ENCODE measurements around the gene CAMSAP3. TPM values are rescaled to one million over a fixed set of nuclear protein-coding genes. Genes with fewer than 3 reads are reported as not detected.
A peak's percentile ranks its signal among the peaks of the same experiment; 100 is the strongest.

Gene CAMSAP3
- total RNA-seq, 1 donor from 2014 or later, result 25.6 TPM

DNA sequence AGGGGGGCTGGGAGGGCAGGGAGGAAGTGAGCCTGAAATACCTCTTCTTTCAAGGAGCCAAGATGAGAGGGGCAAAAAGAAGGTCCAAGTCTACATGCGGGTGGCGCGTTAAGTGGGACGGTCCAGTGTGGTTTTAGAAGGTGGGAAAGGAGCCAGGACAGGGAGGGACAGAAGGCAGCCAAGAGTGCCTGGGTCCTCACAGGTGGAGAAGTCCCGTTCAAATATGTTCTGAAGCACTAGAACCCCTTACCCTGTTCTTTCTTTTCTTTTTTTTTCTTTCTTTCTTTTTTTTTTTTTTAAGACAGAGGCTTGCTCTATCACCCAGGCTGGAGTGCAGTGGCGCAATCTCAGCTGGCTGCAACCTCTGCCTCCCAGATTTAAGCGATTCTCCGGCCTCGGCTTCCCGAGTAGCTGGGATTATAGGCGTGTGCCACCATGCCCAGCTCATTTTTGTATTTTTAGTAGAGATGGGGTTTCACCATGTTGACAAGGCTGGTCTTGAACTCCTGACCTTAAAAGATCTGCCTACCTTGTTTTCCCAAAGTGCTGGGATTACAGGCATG, 7.4 kb downstream of the CAMSAP3 start:
- Histone ChIP-seq H3K27me3 (ENCODE audit: low read depth) (peaks cover 17% of the 10 kb centered on the region), H3K27ac (peak overlapping the region; percentile 38), H3K36me3 (peaks cover 7% of the 10 kb centered on the region), H3K4me3 (no peak overlapping the region), H3K9me3 (no peaks in the 10 kb centered on the region), H3K4me1 (no peaks in the 10 kb centered on the region)
- TF ChIP-seq, protein P1, sequence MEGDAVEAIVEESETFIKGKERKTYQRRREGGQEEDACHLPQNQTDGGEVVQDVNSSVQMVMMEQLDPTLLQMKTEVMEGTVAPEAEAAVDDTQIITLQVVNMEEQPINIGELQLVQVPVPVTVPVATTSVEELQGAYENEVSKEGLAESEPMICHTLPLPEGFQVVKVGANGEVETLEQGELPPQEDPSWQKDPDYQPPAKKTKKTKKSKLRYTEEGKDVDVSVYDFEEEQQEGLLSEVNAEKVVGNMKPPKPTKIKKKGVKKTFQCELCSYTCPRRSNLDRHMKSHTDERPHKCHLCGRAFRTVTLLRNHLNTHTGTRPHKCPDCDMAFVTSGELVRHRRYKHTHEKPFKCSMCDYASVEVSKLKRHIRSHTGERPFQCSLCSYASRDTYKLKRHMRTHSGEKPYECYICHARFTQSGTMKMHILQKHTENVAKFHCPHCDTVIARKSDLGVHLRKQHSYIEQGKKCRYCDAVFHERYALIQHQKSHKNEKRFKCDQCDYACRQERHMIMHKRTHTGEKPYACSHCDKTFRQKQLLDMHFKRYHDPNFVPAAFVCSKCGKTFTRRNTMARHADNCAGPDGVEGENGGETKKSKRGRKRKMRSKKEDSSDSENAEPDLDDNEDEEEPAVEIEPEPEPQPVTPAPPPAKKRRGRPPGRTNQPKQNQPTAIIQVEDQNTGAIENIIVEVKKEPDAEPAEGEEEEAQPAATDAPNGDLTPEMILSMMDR (IDR thresholded peaks at IDR 0.05), result no peak
- intact Hi-C loops (cut with DNase I), result no loop called here
- peak; percentile 3 to 23 for ATAC-seq
- DNase-seq, result no peak

DNA sequence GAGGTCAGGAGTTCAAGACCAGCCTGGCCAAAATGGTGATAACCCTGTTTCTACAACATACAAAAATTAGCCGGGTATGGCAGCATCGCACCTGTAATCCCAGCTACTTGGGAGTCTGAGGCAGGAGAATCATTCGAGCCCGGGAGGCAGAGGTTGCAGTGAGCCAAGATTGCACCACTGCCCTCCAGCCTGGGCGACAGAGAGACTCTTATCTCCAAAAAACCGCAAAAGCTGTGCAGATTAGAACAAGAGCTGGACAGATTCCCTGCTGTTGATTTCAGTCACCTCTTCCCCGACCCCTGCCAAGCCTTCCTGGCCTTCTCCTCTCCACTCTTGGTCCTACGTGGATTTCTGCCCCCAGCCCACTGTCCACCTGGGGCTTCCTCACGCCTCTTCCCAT, 8.3 kb downstream of the CAMSAP3 start:
- TF ChIP-seq, protein P1 (IDR thresholded peaks at IDR 0.05), result no peak
- no peak overlapping the region for H3K4me3 ChIP-seq
- ATAC-seq, result peak in 1 of 2 donors; percentile 15
- intact Hi-C loops (cut with DNase I), result no loop called here
- DNase-seq, result no peak
- H3K27me3 ChIP-seq (ENCODE audit: low read depth), result peaks cover 10% of the 10 kb centered on the region
- H3K27ac ChIP-seq, result no peak overlapping the region
- H3K36me3 ChIP-seq, result peaks cover 11% of the 10 kb centered on the region
- H3K9me3 ChIP-seq, result no peaks in the 10 kb centered on the region
- no peaks in the 10 kb centered on the region for H3K4me1 ChIP-seq

DNA sequence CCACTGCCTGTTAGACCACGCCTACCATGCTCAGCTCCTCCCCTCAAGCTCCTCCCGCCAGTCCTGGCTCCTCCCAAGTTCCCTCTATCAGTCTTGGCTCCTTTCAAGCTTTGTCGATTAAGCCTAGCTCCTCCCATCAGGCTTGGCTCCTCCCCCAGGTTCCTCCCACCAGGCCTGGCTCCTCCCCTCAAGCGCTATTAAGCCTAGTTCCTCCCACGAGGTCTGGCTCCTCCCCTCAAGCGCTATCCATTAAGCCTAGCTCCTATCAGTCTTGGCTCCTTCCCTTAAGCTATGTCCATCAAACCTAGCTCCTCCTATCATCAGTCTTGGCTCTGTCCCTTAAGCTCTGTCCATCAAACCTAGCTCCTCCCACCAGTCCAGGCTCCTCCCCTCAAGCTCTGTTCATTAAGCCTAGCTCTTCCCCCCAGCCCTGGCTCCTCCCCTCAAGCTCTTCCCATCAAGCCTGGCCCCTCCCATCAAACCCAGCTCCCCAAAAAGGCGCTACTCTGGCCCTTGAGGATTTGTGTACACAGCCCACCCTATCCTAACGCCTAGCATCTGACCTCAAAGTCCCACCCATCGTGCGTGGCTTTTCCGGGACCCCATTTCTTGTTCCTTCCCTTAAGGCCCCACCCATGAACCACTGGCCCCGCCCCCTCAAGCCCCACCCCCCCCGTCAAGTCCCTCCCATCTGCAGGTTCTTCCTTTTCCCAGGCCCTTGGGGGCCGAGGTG, 10.0 kb downstream of the CAMSAP3 start:
- DNase-seq, result no peak
- ATAC-seq, result peak in 1 of 2 donors; percentile 7
- H3K36me3 ChIP-seq, result peaks cover 20% of the 10 kb centered on the region

DNA sequence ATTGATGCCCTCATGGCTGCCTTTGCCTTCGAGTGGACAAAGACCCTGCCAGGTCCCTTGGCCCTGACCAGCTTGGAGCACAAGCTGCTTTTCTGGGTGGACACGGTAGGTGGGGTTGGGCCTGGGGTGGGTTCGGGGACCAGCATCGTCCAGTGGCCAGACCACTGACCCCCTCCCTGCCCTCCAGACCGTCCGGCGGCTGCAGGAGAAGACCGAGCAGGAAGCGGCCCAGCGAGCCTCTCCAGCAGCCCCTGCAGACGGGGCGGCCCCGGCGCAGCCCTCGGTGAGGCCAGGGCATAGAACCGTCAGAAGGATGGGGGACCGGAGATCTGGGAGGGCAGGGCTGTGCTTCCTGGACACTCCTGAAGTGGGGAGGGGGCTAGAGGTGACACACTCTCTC, 10.6 kb downstream of the CAMSAP3 start:
- H3K36me3 ChIP-seq, result peaks cover 25% of the 10 kb centered on the region
- H3K4me1 ChIP-seq, result no peaks in the 10 kb centered on the region
- ATAC-seq (no peak), DNase-seq (no peak)
- intact Hi-C loops (cut with DNase I), result no loop called here
- TF ChIP-seq, protein P1 (IDR thresholded peaks at IDR 0.05), result no peak
- no peak overlapping the region for H3K27ac ChIP-seq
- no peaks in the 10 kb centered on the region for H3K9me3 ChIP-seq
- H3K4me3 ChIP-seq, result no peak overlapping the region
- peaks cover 6% of the 10 kb centered on the region for H3K27me3 ChIP-seq (ENCODE audit: low read depth)

More for the DNA sequence above, 10.0 kb downstream of the CAMSAP3 start:
- TF ChIP-seq, protein P1 (IDR thresholded peaks at IDR 0.05), result no peak
- no peak overlapping the region for H3K4me3 ChIP-seq
- intact Hi-C loops (cut with DNase I), result no loop called here
- H3K27ac ChIP-seq, result no peak overlapping the region
- peaks cover 10% of the 10 kb centered on the region for H3K27me3 ChIP-seq (ENCODE audit: low read depth)
- no peaks in the 10 kb centered on the region for H3K4me1 ChIP-seq
- no peaks in the 10 kb centered on the region for H3K9me3 ChIP-seq

DNA sequence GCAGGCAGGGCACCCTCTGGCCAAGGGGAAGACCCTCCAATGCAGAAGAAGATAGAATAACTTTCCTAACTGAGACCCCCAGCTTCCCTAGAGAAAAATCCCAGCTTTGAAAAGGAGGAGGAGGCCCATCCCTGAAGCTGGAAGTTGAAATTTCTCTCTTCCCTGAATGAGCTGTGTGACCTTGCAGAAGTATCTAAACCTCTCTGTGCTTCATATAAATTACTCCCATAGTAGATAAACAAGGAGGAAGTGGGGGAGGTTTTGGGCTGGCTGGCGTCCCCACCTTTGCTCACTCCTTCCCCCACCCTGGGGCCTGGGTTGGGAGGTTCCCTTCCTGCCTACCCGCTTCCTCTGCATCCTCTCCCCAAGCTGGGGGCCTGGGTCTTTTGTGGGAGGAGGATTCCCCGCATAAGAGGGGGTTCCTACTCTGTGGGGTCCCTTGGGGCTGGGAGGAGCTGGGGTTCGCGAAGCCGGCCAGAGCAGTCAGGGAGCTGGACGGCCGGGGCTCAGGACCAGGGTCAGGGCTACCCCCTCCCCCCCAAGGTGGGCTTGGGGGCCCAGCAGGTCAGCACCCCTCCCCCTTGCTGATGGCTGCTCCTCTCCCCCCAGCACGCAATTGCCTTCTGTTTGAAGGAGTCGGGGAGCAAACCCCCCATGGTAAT, 11.7 kb downstream of the CAMSAP3 start:
- DNase-seq (no peak), ATAC-seq (no peak)
- H3K9me3 ChIP-seq, result no peaks in the 10 kb centered on the region
- H3K4me3 ChIP-seq, result no peak overlapping the region
- H3K4me1 ChIP-seq, result no peaks in the 10 kb centered on the region
- TF ChIP-seq, protein P1 (IDR thresholded peaks at IDR 0.05), result no peak
- H3K36me3 ChIP-seq, result peaks cover 35% of the 10 kb centered on the region
- intact Hi-C loops (cut with DNase I), result no loop called here
- no peak overlapping the region for H3K27ac ChIP-seq
- H3K27me3 ChIP-seq (ENCODE audit: low read depth), result peaks cover 4% of the 10 kb centered on the region
